GM12878 (cell line): ENCODE measurements around the gene ROBO4. TPM values are rescaled to one million over a fixed set of nuclear protein-coding genes. Genes with fewer than 3 reads are reported as not detected.

ENCODE experiments used
- ATAC-seq: fragments of 200-7000 bp; cut with Tn5 transposase; 3 replicates; pipeline ENCODE4 v1.9.1; 2020; ENCODE audit warnings: mild to moderate bottlenecking, moderate library complexity
- BruUV-seq: library from RNA; stranded (reverse); fragments of 400-500 nt; replicated peaks from 2 replicates; lab custom pipeline; 2021; lab: Mats Ljungman, UMichigan
- CTCF ChIA-PET: fragments of 300-600 bp; sonication (Branson Sonifier 250); formaldehyde crosslinking; extraction: SDS; loops from one replicate; lab custom pipeline; 2021; ENCODE audit warnings: inconsistent platforms; lab: Yijun Ruan, JAX
- POLR2A ChIA-PET: fragments of 350-600 bp; formaldehyde crosslinking; extraction: SDS; loops from one replicate; lab custom pipeline; 2021; ENCODE audit warnings: inconsistent platforms; lab: Charles Lee
- RAD21 ChIA-PET: fragments of 300-600 bp; sonication (Branson Sonifier 250); formaldehyde crosslinking; loops from one replicate; lab custom pipeline; 2023; ENCODE audit warnings: antibody characterized with exemption; ENCODE audit not compliant: unreplicated experiment; lab: Charles Lee
- SMC1A ChIA-PET: fragments of 300-600 bp; sonication (Branson Sonifier 250); formaldehyde crosslinking; loops from one replicate; lab custom pipeline; 2023; ENCODE audit not compliant: unreplicated experiment, uncharacterized antibody; lab: Charles Lee
- DNase-seq: peaks from one replicate; pipeline ENCODE4 v3.0.0-alpha.2; 2011; ENCODE audit warnings: low read depth, low spot score
- FAIRE-seq: peaks from 3 replicates; lab custom pipeline; 2011; peaks lifted over from hg19 to GRCh38; lab: Jason Lieb, UNC
- H2AFZ ChIP-seq: 2 replicates; pipeline ENCODE4 v1.6.0; 2011; ENCODE audit warnings: low read depth, low read length, control low read depth; ENCODE audit not compliant: control insufficient read depth
- H3K27ac ChIP-seq: 2 replicates; pipeline ENCODE4 v1.5.1; 2011; ENCODE audit warnings: control low read depth; ENCODE audit not compliant: control insufficient read depth, insufficient read depth
- H3K27me3 ChIP-seq, 2 experiments: replicated peaks in 1 of 2; 2 replicates each; pipeline versions ENCODE4 v1.6.0 to v1.6.1; 2011; ENCODE audit warnings: low read length in 1 of 2; ENCODE audit not compliant: control insufficient read depth in 2 of 2, insufficient read depth in 2 of 2
- H3K36me3 ChIP-seq, 2 experiments: 2 replicates each; pipeline ENCODE4 v1.5.1; 2011; ENCODE audit warnings: low read length in 1 of 2; ENCODE audit not compliant: control insufficient read depth in 2 of 2, insufficient read depth in 2 of 2
- H3K4me1 ChIP-seq: 2 replicates; pipeline ENCODE4 v1.6.1; 2011; ENCODE audit warnings: mild to moderate bottlenecking, low read length, moderate library complexity, mixed read lengths; ENCODE audit not compliant: control insufficient read depth, insufficient read depth
- H3K4me2 ChIP-seq: 2 replicates; pipeline ENCODE4 v1.6.0; 2011; ENCODE audit warnings: control low read depth; ENCODE audit not compliant: control insufficient read depth, insufficient read depth
- H3K4me3 ChIP-seq: fragments of 200-600 bp; sonication (generic); 2 replicates; pipeline ENCODE4 v1.5.1; 2016
- H3K79me2 ChIP-seq: 2 replicates; pipeline ENCODE4 v1.6.0; 2011; ENCODE audit warnings: low read length; ENCODE audit not compliant: control insufficient read depth, insufficient read depth
- H3K9ac ChIP-seq: 2 replicates; pipeline ENCODE4 v1.8.0; 2011; ENCODE audit warnings: low read length, control low read depth, mixed read lengths; ENCODE audit not compliant: control insufficient read depth, insufficient read depth
- H3K9me3 ChIP-seq: replicated peaks from 3 replicates; pipeline ENCODE4 v1.5.1; 2011; ENCODE audit warnings: mild to moderate bottlenecking, low read length; ENCODE audit not compliant: control insufficient read depth, insufficient read depth
- H4K20me1 ChIP-seq: 2 replicates; pipeline ENCODE4 v1.6.0; 2011; ENCODE audit not compliant: control insufficient read depth, insufficient read depth
- ATF7 ChIP-seq: fragments of 450-650 bp; IDR thresholded peaks from 2 replicates; pipeline ENCODE4 v1.6.1; 2016; ENCODE audit warnings: low read depth, mild to moderate bottlenecking
- BMI1 ChIP-seq: fragments of 450-650 bp; IDR thresholded peaks from 2 replicates; pipeline ENCODE4 v1.6.1; 2016; ENCODE audit warnings: mild to moderate bottlenecking, moderate library complexity, borderline replicate concordance
- MTA2 ChIP-seq: fragments of 450-650 bp; IDR thresholded peaks from 2 replicates; pipeline ENCODE4 v1.6.1; 2016; ENCODE audit warnings: low read depth, mild to moderate bottlenecking, moderate library complexity
- PAX8 ChIP-seq: fragments of 450-650 bp; IDR thresholded peaks from 2 replicates; pipeline ENCODE4 v1.6.1; 2017; ENCODE audit warnings: mild to moderate bottlenecking, moderate library complexity
- POU2F2 ChIP-seq: IDR thresholded peaks from 3 replicates; pipeline ENCODE4 v1.6.1; 2011; ENCODE audit warnings: low read depth, mild to moderate bottlenecking, low read length, borderline replicate concordance
- RELB ChIP-seq: fragments of 450-650 bp; IDR thresholded peaks from 2 replicates; pipeline ENCODE4 v1.6.1; 2017; ENCODE audit warnings: low read depth, mild to moderate bottlenecking, moderate library complexity
- ZNF24 ChIP-seq: fragments of 450-650 bp; IDR thresholded peaks from 2 replicates; pipeline ENCODE4 v1.6.1; 2017; ENCODE audit warnings: antibody characterized with exemption, mild to moderate bottlenecking
- WGBS: methylation state at CpG from one replicate; pipeline ENCODE4 v1.1.6; 2016; ENCODE audit warnings: low lambda C conversion rate; ENCODE audit not compliant: insufficient replicate concordance, insufficient coverage; ENCODE audit errors: missing lambda C conversion rate; 5-methylcytosine and 5-hydroxymethylcytosine counted together
- in situ Hi-C: fragments of 300-500 bp; cut with MboI; formaldehyde crosslinking; loops from 9 replicates; pipeline ENCODE4 v1.14.3; 2018; ENCODE audit warnings: mixed read lengths
- intact Hi-C: fragments of 100-400 bp; cut with micrococcal nuclease; formaldehyde crosslinking; loops from one replicate; pipeline ENCODE4 v1.14.2; 2022; ENCODE audit not compliant: unreplicated experiment
- polyA plus RNA-seq, 11 experiments: library from polyadenylated mRNA; depleted of rRNA in 4 of 11; unstranded in 6 of 11; stranded (reverse) in 5 of 11; fragments of >200 nt; fragmentation: Nextera tagmentation in 4 of 11; fragmentation: Illumina TruSeq in 1 of 11; extraction: Ambion mirVana in 4 of 11; extraction: Trizol in 1 of 11; gene quantifications; 1 replicate in 1 of 11; 2 replicates in 10 of 11; pipeline versions ENCODE4 v1.2.1 to v1.2.3, GENCODE V29; 2011 to 2016; ENCODE audit warnings: inconsistent platforms in 2 of 11, missing spikeins in 2 of 11, low read depth in 1 of 11
- total RNA-seq, 4 experiments: library from RNA; depleted of rRNA in 3 of 4; stranded (reverse); fragments of >200 nt in 3 of 4; fragmentation: Illumina TruSeq in 1 of 4; extraction: Trizol in 1 of 4; gene quantifications; 2 replicates each; pipeline versions ENCODE4 v1.2.1 to v1.2.3, GENCODE V29; 2013 to 2021
- TF ChIP-seq, protein P1 (sequence below): IDR thresholded peaks from 2 replicates; pipeline ENCODE4 v1.6.1; 2012; ENCODE audit warnings: mild to moderate bottlenecking, low read depth, low read length

ROBO4 gene
- total and polyA plus RNA-seq, 10 of the 15 experiments (the other 5 are each of a cell fraction or from before 2014, with no cell fraction given), result not detected

- BruUV-seq, result no TSS peak
- peaks cover 28 to 29% of the 10 kb centered on the region in 2 experiments for H3K27me3 ChIP-seq
- POLR2A ChIA-PET, result no interaction called here
- H3K4me2 ChIP-seq, result no peak overlapping the region
- no peak overlapping the region for H3K9ac ChIP-seq
- no peaks in the 10 kb centered on the region for H3K4me1 ChIP-seq
- no peaks in the 10 kb centered on the region for H3K9me3 ChIP-seq
- SMC1A ChIA-PET, result no interaction called here
- no peak overlapping the region for H3K4me3 ChIP-seq
- 28% methylated on average over 18 of the region's 18 CpGs for WGBS
- no peak for DNase-seq
- no peak for FAIRE-seq
- in situ Hi-C loops, result no loop called here
- no peaks in the 10 kb centered on the region for H4K20me1 ChIP-seq
- no peaks in the 10 kb centered on the region for H3K36me3 ChIP-seq
- no peaks in the 10 kb centered on the region for H3K79me2 ChIP-seq
- no peak for ATAC-seq
- CTCF ChIA-PET, result no interaction called here
- intact Hi-C loops, result no loop called here
- no peak overlapping the region for H3K27ac ChIP-seq
- RAD21 ChIA-PET, result no interaction called here
- H2AFZ ChIP-seq, result no peak overlapping the region
- no peak for TF ChIP-seq RELB
Observed at GRCh38 chr11:124864176-124864891, 33.3 kb downstream of the ROBO4 start.

DNA sequence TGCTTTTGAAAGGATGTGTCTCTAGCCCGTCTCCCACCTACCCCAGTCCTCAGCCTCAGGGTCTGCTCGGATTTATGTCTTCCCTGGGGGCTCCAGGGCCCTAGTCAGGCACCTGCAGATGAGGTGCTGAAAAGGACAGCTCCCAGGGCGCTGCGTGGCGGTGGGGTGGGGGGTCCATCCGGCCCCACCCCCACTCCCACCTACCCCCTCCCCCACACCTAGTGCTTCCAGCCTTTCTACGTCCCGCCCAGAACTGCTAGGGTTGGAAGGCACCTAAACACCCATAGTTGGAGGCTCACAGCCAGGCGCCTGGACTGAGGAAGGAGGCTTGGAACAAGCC lies 33.9 kb downstream of the ROBO4 start:
- 3% methylated on average over 5 of the region's 9 CpGs for WGBS
- Histone ChIP-seq H2AFZ (no peak overlapping the region), H3K4me1 (no peaks in the 10 kb centered on the region), H3K9me3 (no peaks in the 10 kb centered on the region), H3K79me2 (no peaks in the 10 kb centered on the region), H4K20me1 (no peaks in the 10 kb centered on the region), H3K4me3 (no peak overlapping the region), H3K27ac (no peak overlapping the region), H3K9ac (no peak overlapping the region), H3K36me3 (no peaks in the 10 kb centered on the region), H3K27me3 (peaks cover 28% of the 10 kb centered on the region in 2 experiments), H3K4me2 (no peak overlapping the region)
- intact Hi-C loops, result no loop called here
- RAD21 ChIA-PET, result no interaction called here
- no peak for FAIRE-seq
- CTCF ChIA-PET, result no interaction called here
- BruUV-seq, result no TSS peak
- SMC1A ChIA-PET, result no interaction called here
- ATAC-seq, result no peak
- POLR2A ChIA-PET, result no interaction called here
- in situ Hi-C loops, result no loop called here
- no peak for TF ChIP-seq POU2F2
- no peak for TF ChIP-seq MTA2
- TF ChIP-seq ZNF24, result no peak
- TF ChIP-seq, protein P1, sequence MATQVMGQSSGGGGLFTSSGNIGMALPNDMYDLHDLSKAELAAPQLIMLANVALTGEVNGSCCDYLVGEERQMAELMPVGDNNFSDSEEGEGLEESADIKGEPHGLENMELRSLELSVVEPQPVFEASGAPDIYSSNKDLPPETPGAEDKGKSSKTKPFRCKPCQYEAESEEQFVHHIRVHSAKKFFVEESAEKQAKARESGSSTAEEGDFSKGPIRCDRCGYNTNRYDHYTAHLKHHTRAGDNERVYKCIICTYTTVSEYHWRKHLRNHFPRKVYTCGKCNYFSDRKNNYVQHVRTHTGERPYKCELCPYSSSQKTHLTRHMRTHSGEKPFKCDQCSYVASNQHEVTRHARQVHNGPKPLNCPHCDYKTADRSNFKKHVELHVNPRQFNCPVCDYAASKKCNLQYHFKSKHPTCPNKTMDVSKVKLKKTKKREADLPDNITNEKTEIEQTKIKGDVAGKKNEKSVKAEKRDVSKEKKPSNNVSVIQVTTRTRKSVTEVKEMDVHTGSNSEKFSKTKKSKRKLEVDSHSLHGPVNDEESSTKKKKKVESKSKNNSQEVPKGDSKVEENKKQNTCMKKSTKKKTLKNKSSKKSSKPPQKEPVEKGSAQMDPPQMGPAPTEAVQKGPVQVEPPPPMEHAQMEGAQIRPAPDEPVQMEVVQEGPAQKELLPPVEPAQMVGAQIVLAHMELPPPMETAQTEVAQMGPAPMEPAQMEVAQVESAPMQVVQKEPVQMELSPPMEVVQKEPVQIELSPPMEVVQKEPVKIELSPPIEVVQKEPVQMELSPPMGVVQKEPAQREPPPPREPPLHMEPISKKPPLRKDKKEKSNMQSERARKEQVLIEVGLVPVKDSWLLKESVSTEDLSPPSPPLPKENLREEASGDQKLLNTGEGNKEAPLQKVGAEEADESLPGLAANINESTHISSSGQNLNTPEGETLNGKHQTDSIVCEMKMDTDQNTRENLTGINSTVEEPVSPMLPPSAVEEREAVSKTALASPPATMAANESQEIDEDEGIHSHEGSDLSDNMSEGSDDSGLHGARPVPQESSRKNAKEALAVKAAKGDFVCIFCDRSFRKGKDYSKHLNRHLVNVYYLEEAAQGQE, result peak; percentile 59; the same call in 1 of the 2 replicates
- no peak for TF ChIP-seq BMI1
- no peak for TF ChIP-seq PAX8
- no peak for TF ChIP-seq ATF7
- no peak for DNase-seq
